ENCODE results near the gene BRINP3. TPM values are rescaled to one million over a fixed set of nuclear protein-coding genes. Genes with fewer than 3 reads are reported as not detected.

BRINP3 gene
- polyA plus RNA-seq, 1 donor from 2014 or later: 7.7 TPM

- H3K79me2 ChIP-seq (replicated peaks; ENCODE audit: insufficient read depth, low read length): no peaks in the 10 kb centered on the region
- no peaks in the 10 kb centered on the region for H3K9me3 ChIP-seq (ENCODE audit: low read length)
- H3K4me2 ChIP-seq (ENCODE audit: low read length): no peak overlapping the region
- no peak overlapping the region for H3K9ac ChIP-seq (ENCODE audit: low read length)
- no peak for TF ChIP-seq POLR2AphosphoS5 (IDR thresholded peaks at IDR 0.05)
- TF ChIP-seq EP300 (conservative IDR thresholded peaks at IDR 0.05; ENCODE audit: poor library complexity, severe bottlenecking): no peak
- no peaks in the 10 kb centered on the region for H3K36me3 ChIP-seq (ENCODE audit: insufficient read depth, low read length)
- no peaks in the 10 kb centered on the region for H4K20me1 ChIP-seq (ENCODE audit: insufficient read depth)
- H3K27ac ChIP-seq (ENCODE audit: low read length): no peak overlapping the region
- H3K27me3 ChIP-seq (ENCODE audit: insufficient read depth, low read depth, low read length): no peaks in the 10 kb centered on the region
- no peaks in the 10 kb centered on the region for H3K9me2 ChIP-seq (ENCODE audit: insufficient read depth, low read length)
- no peak overlapping the region for H3K4me3 ChIP-seq (ENCODE audit: low read length)
- no peaks in the 10 kb centered on the region for H3F3A ChIP-seq (ENCODE audit: insufficient read depth, low read length, poor library complexity, severe bottlenecking)
- no peak overlapping the region for H2AFZ ChIP-seq (ENCODE audit: low read depth, low read length)
Observed at GRCh38 chr1:190183588-190183987, 294.1 kb downstream of the BRINP3 start.

GRCh38 chr1:190179817-190180216, 297.8 kb downstream of the BRINP3 start:
- no peaks in the 10 kb centered on the region for H3K9me3 ChIP-seq (ENCODE audit: low read length)
- no peak for TF ChIP-seq REST (IDR thresholded peaks at IDR 0.05; ENCODE audit: borderline replicate concordance)
- no peak for TF ChIP-seq TAF1 (IDR thresholded peaks at IDR 0.05; ENCODE audit: low read depth)
- H3K9ac ChIP-seq (ENCODE audit: low read length): no peak overlapping the region
- no peaks in the 10 kb centered on the region for H3K27me3 ChIP-seq (ENCODE audit: insufficient read depth, low read depth, low read length)
- H3K36me3 ChIP-seq (ENCODE audit: insufficient read depth, low read length): no peaks in the 10 kb centered on the region
- H3K9me2 ChIP-seq (ENCODE audit: insufficient read depth, low read length): no peaks in the 10 kb centered on the region
- no peak overlapping the region for H3K4me2 ChIP-seq (ENCODE audit: low read length)
- H2AFZ ChIP-seq (ENCODE audit: low read depth, low read length): no peak overlapping the region
- no peak overlapping the region for H3K27ac ChIP-seq (ENCODE audit: low read length)
- no peaks in the 10 kb centered on the region for H4K20me1 ChIP-seq (ENCODE audit: insufficient read depth)
- no peaks in the 10 kb centered on the region for H3F3A ChIP-seq (ENCODE audit: insufficient read depth, low read length, poor library complexity, severe bottlenecking)
- H3K4me3 ChIP-seq (ENCODE audit: low read length): no peak overlapping the region
- no peaks in the 10 kb centered on the region for H3K79me2 ChIP-seq (replicated peaks; ENCODE audit: insufficient read depth, low read length)

GRCh38 chr1:190178827-190179226, 298.8 kb downstream of the BRINP3 start:
- H3K4me2 ChIP-seq (ENCODE audit: low read length): no peak overlapping the region
- H3K79me2 ChIP-seq (replicated peaks; ENCODE audit: insufficient read depth, low read length): no peaks in the 10 kb centered on the region
- no peak for TF ChIP-seq TAF1 (IDR thresholded peaks at IDR 0.05; ENCODE audit: low read depth)
- TF ChIP-seq MXI1 (conservative IDR thresholded peaks at IDR 0.05; ENCODE audit: poor library complexity, severe bottlenecking): no peak
- no peak for TF ChIP-seq EP300 (conservative IDR thresholded peaks at IDR 0.05; ENCODE audit: poor library complexity, severe bottlenecking)
- TF ChIP-seq RAD21 (conservative IDR thresholded peaks at IDR 0.05): no peak
- TF ChIP-seq POLR2AphosphoS5 (IDR thresholded peaks at IDR 0.05): no peak
- no peak for TF ChIP-seq SMC3 (conservative IDR thresholded peaks at IDR 0.05; ENCODE audit: poor library complexity)
- TF ChIP-seq REST (IDR thresholded peaks at IDR 0.05; ENCODE audit: borderline replicate concordance): no peak
- no peak for TF ChIP-seq EZH2 (IDR thresholded peaks at IDR 0.05; ENCODE audit: borderline replicate concordance, insufficient read depth, low read length, poor library complexity, severe bottlenecking)
- no peaks in the 10 kb centered on the region for H3K27me3 ChIP-seq (ENCODE audit: insufficient read depth, low read depth, low read length)
- H3F3A ChIP-seq (ENCODE audit: insufficient read depth, low read length, poor library complexity, severe bottlenecking): no peaks in the 10 kb centered on the region
- H3K9ac ChIP-seq (ENCODE audit: low read length): no peak overlapping the region
- H4K20me1 ChIP-seq (ENCODE audit: insufficient read depth): no peaks in the 10 kb centered on the region
- no peak overlapping the region for H3K27ac ChIP-seq (ENCODE audit: low read length)
- no peaks in the 10 kb centered on the region for H3K36me3 ChIP-seq (ENCODE audit: insufficient read depth, low read length)
- H3K9me2 ChIP-seq (ENCODE audit: insufficient read depth, low read length): no peaks in the 10 kb centered on the region
- H3K4me3 ChIP-seq (ENCODE audit: low read length): no peak overlapping the region
- H2AFZ ChIP-seq (ENCODE audit: low read depth, low read length): no peak overlapping the region
- no peaks in the 10 kb centered on the region for H3K9me3 ChIP-seq (ENCODE audit: low read length)
